NCI-H345 treated with DMSO at 0.1 percent for 48 hours (cell line): ENCODE data around the gene HNRNPM.
"Not testable (repeated sequence)": the region's sequence is repeated elsewhere in the genome, so short reads cannot be mapped to it uniquely, and the experiment has no call there.

Source experiments
- DNase-seq: peaks from one replicate; lab custom pipeline; 2025; ENCODE audit not compliant: unreplicated experiment; lab: John Stamatoyannopoulos, UW

HNRNPM gene

GRCh38 chr19:8510589-8511115 lies 65.9 kb downstream of the HNRNPM start:
- no peak for DNase-seq

GRCh38 chr19:8511573-8512101 lies 66.9 kb downstream of the HNRNPM start:
- no peak for DNase-seq

GRCh38 chr19:8512115-8512967 lies 67.6 kb downstream of the HNRNPM start:
- DNase-seq, result no peak

- no peak for DNase-seq
These were observed 68.4 kb downstream of the HNRNPM start for GRCh38 chr19:8513036-8513686.

- peak; percentile 89 for DNase-seq
These were observed 69.1 kb downstream of the HNRNPM start, which contains the start of gene ZNF414 for GRCh38 chr19:8513687-8514504. Gene ZNF414 (minus strand): TSS chr19:8514167. CDS start chr19:8514046, 121 bp downstream.

GRCh38 chr19:8514505-8515009 lies 69.8 kb downstream of the HNRNPM start:
- not testable (repeated sequence) for DNase-seq

GRCh38 chr19:8515317-8515716 lies 70.5 kb downstream of the HNRNPM start:
- no peak for DNase-seq

GRCh38 chr19:8517551-8518442 lies 73.0 kb downstream of the HNRNPM start:
- no peak for DNase-seq

GRCh38 chr19:8518536-8518935 lies 73.8 kb downstream of the HNRNPM start:
- DNase-seq, result no peak

GRCh38 chr19:8519388-8519787 lies 74.6 kb downstream of the HNRNPM start:
- no peak for DNase-seq

- no peak for DNase-seq
These were observed 80.6 kb downstream of the HNRNPM start for GRCh38 chr19:8525401-8525684.

GRCh38 chr19:8526345-8527091 lies 81.7 kb downstream of the HNRNPM start:
- DNase-seq, result peak; percentile 78

GRCh38 chr19:8528500-8528899 lies 83.7 kb downstream of the HNRNPM start:
- no peak for DNase-seq

- no peak for DNase-seq
These were observed 84.7 kb downstream of the HNRNPM start for GRCh38 chr19:8529369-8530006.

GRCh38 chr19:8530061-8530679 lies 85.4 kb downstream of the HNRNPM start:
- no peak for DNase-seq

- DNase-seq, result no peak
These were observed 86.7 kb downstream of the HNRNPM start for GRCh38 chr19:8531470-8531869.

- no peak for DNase-seq
These were observed 87.5 kb downstream of the HNRNPM start for GRCh38 chr19:8532225-8532624.

GRCh38 chr19:8536282-8536681 lies 91.5 kb downstream of the HNRNPM start:
- no peak for DNase-seq
